22Rv1 (cell line): ENCODE data around the gene MIF.

Experiments used
- ZFX ChIP-seq: fragments of 450-650 bp; IDR thresholded peaks from 2 replicates; pipeline ENCODE4 v1.6.1; 2017; ENCODE audit warnings: antibody characterized with exemption, borderline replicate concordance
- TF ChIP-seq, protein P1 (sequence below): fragments of 450-650 bp; IDR thresholded peaks from 2 replicates; pipeline ENCODE4 v1.5.1; 2017; ENCODE audit warnings: mild to moderate bottlenecking

GRCh38 chr22:23896166-23896522, 2.0 kb downstream of the MIF start:
- TF ChIP-seq, protein P1, sequence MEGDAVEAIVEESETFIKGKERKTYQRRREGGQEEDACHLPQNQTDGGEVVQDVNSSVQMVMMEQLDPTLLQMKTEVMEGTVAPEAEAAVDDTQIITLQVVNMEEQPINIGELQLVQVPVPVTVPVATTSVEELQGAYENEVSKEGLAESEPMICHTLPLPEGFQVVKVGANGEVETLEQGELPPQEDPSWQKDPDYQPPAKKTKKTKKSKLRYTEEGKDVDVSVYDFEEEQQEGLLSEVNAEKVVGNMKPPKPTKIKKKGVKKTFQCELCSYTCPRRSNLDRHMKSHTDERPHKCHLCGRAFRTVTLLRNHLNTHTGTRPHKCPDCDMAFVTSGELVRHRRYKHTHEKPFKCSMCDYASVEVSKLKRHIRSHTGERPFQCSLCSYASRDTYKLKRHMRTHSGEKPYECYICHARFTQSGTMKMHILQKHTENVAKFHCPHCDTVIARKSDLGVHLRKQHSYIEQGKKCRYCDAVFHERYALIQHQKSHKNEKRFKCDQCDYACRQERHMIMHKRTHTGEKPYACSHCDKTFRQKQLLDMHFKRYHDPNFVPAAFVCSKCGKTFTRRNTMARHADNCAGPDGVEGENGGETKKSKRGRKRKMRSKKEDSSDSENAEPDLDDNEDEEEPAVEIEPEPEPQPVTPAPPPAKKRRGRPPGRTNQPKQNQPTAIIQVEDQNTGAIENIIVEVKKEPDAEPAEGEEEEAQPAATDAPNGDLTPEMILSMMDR, result no peak
- TF ChIP-seq ZFX, result no peak
